ENCODE measurements around the gene ELL. TPM values are rescaled to one million over a fixed set of nuclear protein-coding genes. Genes with fewer than 3 reads are reported as not detected.

The ELL gene
- total RNA-seq, 1 donor, result 40.4 TPM

GRCh38 chr19:18493440-18494266, 28.2 kb downstream of the ELL start:
- no peak overlapping the region for H3K4me3 ChIP-seq (ENCODE audit: low read length)
- no peaks in the 10 kb centered on the region for H3K9me3 ChIP-seq (ENCODE audit: low read depth, low read length)
- H3K27me3 ChIP-seq (ENCODE audit: insufficient read depth, low read length), result no peaks in the 10 kb centered on the region
- H3K4me1 ChIP-seq (ENCODE audit: insufficient read depth, low read length), result peaks cover 80% of the 10 kb centered on the region

GRCh38 chr19:18491995-18492953, 29.6 kb downstream of the ELL start:
- Histone ChIP-seq H3K27me3 (ENCODE audit: insufficient read depth, low read length) (no peaks in the 10 kb centered on the region), H3K4me1 (ENCODE audit: insufficient read depth, low read length) (peaks cover 80% of the 10 kb centered on the region), H3K9me3 (ENCODE audit: low read depth, low read length) (no peaks in the 10 kb centered on the region), H3K4me3 (ENCODE audit: low read length) (no peak overlapping the region)

DNA sequence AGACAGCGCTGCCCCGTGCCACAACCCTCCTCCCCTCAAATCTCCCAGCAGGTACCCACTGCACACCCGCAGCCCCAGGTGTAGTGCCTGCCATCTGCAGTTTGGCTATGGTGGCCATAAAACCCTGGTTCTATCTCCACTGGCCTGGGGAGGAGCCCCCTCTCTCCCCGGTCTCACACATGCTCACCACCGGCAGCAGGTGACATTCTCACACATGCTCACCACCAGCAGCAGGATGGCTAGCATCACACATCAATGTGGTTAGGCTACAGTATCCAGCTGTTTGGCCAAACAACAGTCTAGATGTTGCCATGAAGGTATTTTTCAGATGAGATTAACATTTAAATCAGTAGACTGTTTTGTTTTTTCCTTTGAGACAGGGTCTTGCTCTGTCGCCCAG, 31.1 kb downstream of the ELL start:
- Histone ChIP-seq H3K4me3 (ENCODE audit: low read length) (no peak overlapping the region), H3K9me3 (ENCODE audit: low read depth, low read length) (no peaks in the 10 kb centered on the region), H3K27me3 (ENCODE audit: insufficient read depth, low read length) (no peaks in the 10 kb centered on the region), H3K4me1 (ENCODE audit: insufficient read depth, low read length) (peaks cover 80% of the 10 kb centered on the region)

- no peak overlapping the region for H3K4me3 ChIP-seq (ENCODE audit: low read length)
- no peaks in the 10 kb centered on the region for H3K9me3 ChIP-seq (ENCODE audit: low read depth, low read length)
- H3K27me3 ChIP-seq (ENCODE audit: insufficient read depth, low read length), result no peaks in the 10 kb centered on the region
- peaks cover 80% of the 10 kb centered on the region for H3K4me1 ChIP-seq (ENCODE audit: insufficient read depth, low read length)
Observed at GRCh38 chr19:18489627-18490184, 32.2 kb downstream of the ELL start.

GRCh38 chr19:18488838-18489626, 32.8 kb downstream of the ELL start:
- no peak overlapping the region for H3K4me3 ChIP-seq (ENCODE audit: low read length)
- H3K9me3 ChIP-seq (ENCODE audit: low read depth, low read length), result no peaks in the 10 kb centered on the region
- H3K4me1 ChIP-seq (ENCODE audit: insufficient read depth, low read length), result peaks cover 80% of the 10 kb centered on the region
- no peaks in the 10 kb centered on the region for H3K27me3 ChIP-seq (ENCODE audit: insufficient read depth, low read length)

- peaks cover 80% of the 10 kb centered on the region for H3K4me1 ChIP-seq (ENCODE audit: insufficient read depth, low read length)
Observed at GRCh38 chr19:18488403-18488723, 33.5 kb downstream of the ELL start.

DNA sequence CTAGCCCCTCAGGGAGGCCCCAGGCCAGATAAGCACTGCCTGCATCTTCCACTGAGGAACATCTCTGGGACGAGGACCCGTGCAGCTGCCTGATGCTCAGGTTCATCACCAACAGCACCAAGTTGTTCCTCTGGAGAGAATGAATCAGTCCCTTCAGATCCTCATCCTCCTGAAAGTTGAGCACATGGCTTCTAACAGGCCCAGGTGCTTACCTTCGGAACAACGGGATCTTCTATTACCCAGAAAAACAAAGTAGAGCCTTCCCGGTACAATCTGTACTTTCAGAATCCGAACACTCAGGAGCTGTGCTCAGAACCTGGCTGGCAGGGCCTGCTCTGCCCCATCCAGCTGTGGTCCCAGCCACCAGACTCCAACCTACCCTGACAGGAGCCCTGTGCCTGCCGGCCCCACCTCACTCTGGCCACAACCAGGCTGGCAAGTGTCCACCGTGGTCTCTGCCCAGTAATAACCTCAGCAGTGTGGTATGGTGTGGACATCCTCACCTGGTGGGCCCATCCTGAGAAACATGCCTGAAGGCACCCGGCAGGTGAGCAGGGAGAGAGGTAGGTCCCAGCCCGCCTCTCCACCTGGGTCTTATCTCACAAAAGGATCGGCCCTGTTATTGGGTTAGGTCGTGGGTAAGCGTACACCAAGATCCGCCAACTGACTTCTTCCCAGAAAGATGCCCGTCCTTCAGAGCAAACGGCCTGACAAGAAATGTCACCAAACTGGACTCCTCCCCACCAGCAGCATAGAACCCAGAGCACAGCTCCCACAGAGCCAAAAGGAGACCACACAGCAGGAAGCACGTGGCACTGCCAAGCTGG, 34.1 kb downstream of the ELL start:
- H3K4me3 ChIP-seq (ENCODE audit: low read length), result no peak overlapping the region
- no peaks in the 10 kb centered on the region for H3K27me3 ChIP-seq (ENCODE audit: insufficient read depth, low read length)
- peaks cover 80% of the 10 kb centered on the region for H3K4me1 ChIP-seq (ENCODE audit: insufficient read depth, low read length)
- no peaks in the 10 kb centered on the region for H3K9me3 ChIP-seq (ENCODE audit: low read depth, low read length)

More at GRCh38 chr19:18488403-18488723, 33.5 kb downstream of the ELL start:
- no peaks in the 10 kb centered on the region for H3K27me3 ChIP-seq (ENCODE audit: insufficient read depth, low read length)
- no peak overlapping the region for H3K4me3 ChIP-seq (ENCODE audit: low read length)
- no peaks in the 10 kb centered on the region for H3K9me3 ChIP-seq (ENCODE audit: low read depth, low read length)

DNA sequence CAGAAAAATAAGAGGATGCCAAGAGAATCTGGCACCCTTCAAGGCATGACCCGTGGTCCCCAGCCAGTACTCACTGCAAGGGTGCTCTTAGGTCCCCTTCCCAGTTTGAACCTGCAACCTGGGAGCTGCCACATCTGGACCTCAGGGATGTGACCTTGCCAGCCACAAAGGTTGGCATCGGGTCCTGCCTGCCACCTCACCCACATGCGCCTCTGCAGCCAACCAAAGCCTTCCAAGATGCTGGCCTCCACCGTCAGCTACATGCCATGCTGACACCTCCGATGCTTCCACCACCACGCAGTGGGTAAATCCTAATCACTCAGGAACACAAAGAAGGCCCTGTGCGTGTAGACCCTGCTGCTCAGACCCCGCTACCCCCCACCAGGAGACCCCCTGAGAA, 35.1 kb downstream of the ELL start:
- no peaks in the 10 kb centered on the region for H3K9me3 ChIP-seq (ENCODE audit: low read depth, low read length)
- H3K27me3 ChIP-seq (ENCODE audit: insufficient read depth, low read length), result no peaks in the 10 kb centered on the region
- H3K4me1 ChIP-seq (ENCODE audit: insufficient read depth, low read length), result peaks cover 81% of the 10 kb centered on the region
- H3K4me3 ChIP-seq (ENCODE audit: low read length), result no peak overlapping the region

GRCh38 chr19:18484992-18485391, 36.9 kb downstream of the ELL start:
- Histone ChIP-seq H3K27me3 (ENCODE audit: insufficient read depth, low read length) (no peaks in the 10 kb centered on the region), H3K9me3 (ENCODE audit: low read depth, low read length) (no peaks in the 10 kb centered on the region), H3K4me3 (ENCODE audit: low read length) (no peak overlapping the region), H3K4me1 (ENCODE audit: insufficient read depth, low read length) (peaks cover 85% of the 10 kb centered on the region)

DNA sequence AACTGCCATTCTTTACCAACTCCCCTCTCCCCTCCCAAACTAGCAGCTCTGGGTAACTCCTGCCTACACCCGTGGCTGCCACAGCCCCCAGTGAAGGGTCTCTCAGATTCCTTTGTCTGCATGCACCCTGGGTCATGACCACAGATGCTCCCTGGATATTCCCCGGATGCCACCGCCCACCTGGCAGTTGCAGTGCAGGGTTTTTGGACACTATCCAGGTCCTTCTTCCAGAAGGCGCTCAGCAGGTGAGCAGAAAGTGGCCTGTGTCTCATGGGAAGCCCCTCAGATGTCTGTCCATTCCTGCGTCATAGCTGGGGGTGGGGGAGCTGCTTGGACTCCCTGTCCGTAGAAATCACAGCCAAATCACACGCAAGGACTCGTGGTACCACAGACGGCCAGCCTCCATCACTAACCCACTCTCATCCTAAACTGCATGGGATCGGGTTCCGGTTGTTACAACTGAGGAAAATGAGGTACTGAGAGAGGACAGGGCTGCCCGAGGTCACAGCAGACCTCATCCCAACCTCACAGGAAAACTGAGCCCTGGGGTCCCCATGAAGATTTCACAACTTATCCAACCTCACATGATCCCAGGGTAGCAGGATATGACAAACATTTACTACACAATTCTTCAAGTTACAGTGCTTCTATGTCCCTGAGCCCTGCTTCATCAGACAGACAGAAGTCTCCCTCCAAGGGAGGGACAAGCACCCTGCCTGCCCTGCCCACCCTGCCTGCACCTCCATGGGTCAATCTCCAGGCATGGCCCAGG, 38.6 kb downstream of the ELL start:
- Histone ChIP-seq H3K4me3 (ENCODE audit: low read length) (no peak overlapping the region), H3K27me3 (ENCODE audit: insufficient read depth, low read length) (no peaks in the 10 kb centered on the region), H3K9me3 (ENCODE audit: low read depth, low read length) (no peaks in the 10 kb centered on the region), H3K4me1 (ENCODE audit: insufficient read depth, low read length) (peaks cover 99% of the 10 kb centered on the region)

DNA sequence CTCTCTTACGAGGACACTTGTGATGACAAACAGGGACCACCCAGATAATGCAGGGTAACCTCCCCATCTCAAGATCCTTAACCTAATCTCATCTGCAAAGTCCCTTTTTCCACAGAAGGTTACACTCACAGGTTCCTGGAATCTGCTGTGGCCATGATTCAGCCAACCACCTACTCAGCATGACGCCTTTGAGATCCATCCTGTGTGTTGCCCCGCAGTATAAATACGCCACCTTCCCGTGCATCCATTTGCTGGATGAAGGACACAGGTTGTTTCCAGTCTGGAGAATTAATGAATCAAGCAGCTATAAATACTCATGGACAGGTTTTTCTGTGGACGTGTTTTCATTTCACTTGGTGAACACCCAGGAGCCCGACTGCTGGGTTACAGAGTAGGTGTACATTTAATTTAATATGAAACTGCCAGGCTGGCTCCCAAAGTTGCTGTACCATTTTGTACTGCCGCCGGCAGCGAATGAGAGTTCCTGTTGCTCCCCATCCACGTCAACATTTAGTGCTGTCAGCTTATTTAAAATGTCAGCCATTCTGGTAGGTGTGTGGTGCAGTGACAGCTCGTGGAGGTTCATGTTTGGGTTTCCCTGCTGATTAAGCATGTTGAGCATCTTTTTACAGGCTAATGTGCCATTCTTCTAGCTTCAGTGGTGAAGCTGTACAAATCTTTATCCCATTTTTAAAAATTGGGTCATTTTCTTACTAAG, 40.2 kb downstream of the ELL start:
- no peak overlapping the region for H3K4me3 ChIP-seq (ENCODE audit: low read length)
- peaks cover 100% of the 10 kb centered on the region for H3K4me1 ChIP-seq (ENCODE audit: insufficient read depth, low read length)
- no peaks in the 10 kb centered on the region for H3K27me3 ChIP-seq (ENCODE audit: insufficient read depth, low read length)
- H3K9me3 ChIP-seq (ENCODE audit: low read depth, low read length), result no peaks in the 10 kb centered on the region

DNA sequence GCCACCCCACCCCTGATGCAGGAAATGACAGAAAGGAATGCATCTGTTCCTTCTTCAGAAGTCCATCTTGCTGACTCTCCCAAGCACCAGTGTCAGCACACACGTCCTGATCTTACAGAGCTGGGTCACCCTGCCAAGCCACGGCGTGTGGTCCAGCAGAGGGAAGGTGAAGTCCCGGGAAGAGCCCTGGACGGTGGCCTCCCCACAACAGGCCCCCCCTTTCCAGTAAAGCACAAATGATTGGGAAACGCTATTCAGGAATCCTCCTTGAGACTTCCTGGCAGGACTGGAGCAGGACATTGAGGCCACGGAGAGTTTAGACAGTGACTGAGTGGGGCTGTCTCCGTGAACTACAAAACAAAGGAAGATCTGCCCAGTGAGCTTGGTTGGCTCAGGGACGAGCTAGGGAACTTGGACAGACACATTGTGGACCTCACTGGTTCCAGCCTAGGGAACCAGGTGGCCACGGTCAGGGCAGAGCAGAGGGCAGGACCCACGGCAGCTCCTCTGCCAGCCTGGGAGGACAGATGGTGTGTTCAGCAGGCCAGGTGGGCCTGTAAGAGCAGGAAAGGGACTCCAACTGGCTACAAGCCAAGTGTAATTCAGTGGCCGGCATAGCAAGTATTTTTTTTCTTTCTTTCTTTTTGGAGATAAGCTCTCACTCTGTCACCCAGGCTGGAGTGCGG, 41.7 kb downstream of the ELL start:
- Histone ChIP-seq H3K4me3 (ENCODE audit: low read length) (no peak overlapping the region), H3K4me1 (ENCODE audit: insufficient read depth, low read length) (peaks cover 100% of the 10 kb centered on the region)

More for the DNA sequence above, 41.7 kb downstream of the ELL start:
- H3K27me3 ChIP-seq (ENCODE audit: insufficient read depth, low read length), result no peaks in the 10 kb centered on the region
- no peaks in the 10 kb centered on the region for H3K9me3 ChIP-seq (ENCODE audit: low read depth, low read length)
